Temporal lobe (tissue), 1 donor: ENCODE data around the gene CCL26. TPM values are rescaled to one million over a fixed set of nuclear protein-coding genes. Genes with fewer than 3 reads are reported as not detected.

Source experiments
- total RNA-seq: library from RNA; depleted of rRNA; stranded (reverse); fragments of >200 nt; gene quantifications from one replicate; pipeline ENCODE4 v1.2.3, GENCODE V29; 2014

Gene CCL26
- total RNA-seq, 1 donor from 2014 or later: not detected

Other genes starting within 250 kb of the CCL26 start
- gene HIP1, start 33.3 kb downstream of the CCL26 start, total RNA-seq: 17.9 TPM
- gene CCL24, start 41.6 kb upstream of the CCL26 start, total RNA-seq: not detected
- 32.0 TPM for gene RHBDD2, start 106.8 kb upstream of the CCL26 start, total RNA-seq
- 47.5 TPM for gene POR, start 142.9 kb upstream of the CCL26 start, total RNA-seq
- 20.7 TPM for gene TMEM120A, start 222.4 kb upstream of the CCL26 start, total RNA-seq